ENCODE results near the gene RNASEL.

Gene RNASEL

GRCh38 chr1:182607566-182607965, 18.5 kb upstream of the RNASEL start:
- in situ Hi-C loops (cut with MboI; ENCODE audit: low sequenced_read_pairs, unreplicated experiment) = no loop called here
- DNase-seq (ENCODE audit: low spot score) = no peak
- TF ChIP-seq CTCF (IDR thresholded peaks at IDR 0.05; ENCODE audit: borderline replicate concordance, control extremely low read depth, extremely low read depth, insufficient read depth, missing control alignments) = no peak

- DNase-seq (ENCODE audit: low spot score) = peak; percentile 98
- in situ Hi-C loops (cut with MboI; ENCODE audit: low sequenced_read_pairs, unreplicated experiment) = no loop called here
- no peak for TF ChIP-seq CTCF (IDR thresholded peaks at IDR 0.05; ENCODE audit: borderline replicate concordance, control extremely low read depth, extremely low read depth, insufficient read depth, missing control alignments)
Measured at GRCh38 chr1:182604175-182605164, 15.4 kb upstream of the RNASEL start, which contains the start of gene RGS16. Gene RGS16, minus strand, starts transcription at chr1:182604389. Its CDS starts 130 bp downstream, at chr1:182604259.

GRCh38 chr1:182603646-182604174, 14.7 kb upstream of the RNASEL start:
- no peak for TF ChIP-seq CTCF (IDR thresholded peaks at IDR 0.05; ENCODE audit: borderline replicate concordance, control extremely low read depth, extremely low read depth, insufficient read depth, missing control alignments)
- no peak for DNase-seq (ENCODE audit: low spot score)
- in situ Hi-C loops (cut with MboI; ENCODE audit: low sequenced_read_pairs, unreplicated experiment) = no loop called here

- in situ Hi-C loops (cut with MboI; ENCODE audit: low sequenced_read_pairs, unreplicated experiment) = no loop called here
- TF ChIP-seq CTCF (IDR thresholded peaks at IDR 0.05; ENCODE audit: borderline replicate concordance, control extremely low read depth, extremely low read depth, insufficient read depth, missing control alignments) = no peak
- no peak for DNase-seq (ENCODE audit: low spot score)
Measured at GRCh38 chr1:182602935-182603645, 14.0 kb upstream of the RNASEL start.

GRCh38 chr1:182601913-182602312, 12.9 kb upstream of the RNASEL start:
- DNase-seq (ENCODE audit: low spot score) = no peak
- TF ChIP-seq CTCF (IDR thresholded peaks at IDR 0.05; ENCODE audit: borderline replicate concordance, control extremely low read depth, extremely low read depth, insufficient read depth, missing control alignments) = no peak
- in situ Hi-C loops (cut with MboI; ENCODE audit: low sequenced_read_pairs, unreplicated experiment) = no loop called here

- TF ChIP-seq CTCF (IDR thresholded peaks at IDR 0.05; ENCODE audit: borderline replicate concordance, control extremely low read depth, extremely low read depth, insufficient read depth, missing control alignments) = peak; percentile 71
- DNase-seq (ENCODE audit: low spot score) = peak; percentile 82
- in situ Hi-C loops (cut with MboI; ENCODE audit: low sequenced_read_pairs, unreplicated experiment) = no loop called here
Measured at GRCh38 chr1:182601416-182601786, 12.3 kb upstream of the RNASEL start.

Data from GM13976 (cell line).